Lower lobe of right lung (tissue), 2 donors: ENCODE measurements around the gene RASGEF1B. TPM values are rescaled to one million over a fixed set of nuclear protein-coding genes. Genes with fewer than 3 reads are reported as not detected.

Source experiments
- ATAC-seq, 2 donors: fragments of 200-7000 bp; cut with Tn5 transposase; one replicate each; pipeline ENCODE4 v1.9.1; 2020 to 2022; ENCODE audit warnings: mild to moderate bottlenecking in 2 of 2, moderate library complexity in 2 of 2
- DNase-seq: peaks from one replicate; pipeline ENCODE4 v3.0.0-alpha.2; 2020
- H3K27ac ChIP-seq: fragments of 200-600 bp; one replicate; pipeline ENCODE4 v1.8.0; 2022
- H3K27me3 ChIP-seq: fragments of 200-600 bp; one replicate; pipeline ENCODE4 v1.8.0; 2022; ENCODE audit warnings: low read depth
- H3K36me3 ChIP-seq: fragments of 200-600 bp; one replicate; pipeline ENCODE4 v1.8.0; 2022; ENCODE audit warnings: mild to moderate bottlenecking
- H3K4me1 ChIP-seq: fragments of 200-600 bp; one replicate; pipeline ENCODE4 v1.8.0; 2022
- H3K4me3 ChIP-seq: fragments of 200-600 bp; one replicate; pipeline ENCODE4 v1.8.0; 2022; ENCODE audit warnings: mild to moderate bottlenecking
- H3K9me3 ChIP-seq: fragments of 200-600 bp; one replicate; pipeline ENCODE4 v1.8.0; 2022
- CTCF ChIP-seq: fragments of 200-600 bp; IDR thresholded peaks from one replicate; pipeline ENCODE4 v1.8.0; 2022; ENCODE audit warnings: antibody characterized with exemption, mild to moderate bottlenecking
- intact Hi-C: fragments of 100-400 bp; cut with DNase I; formaldehyde crosslinking; loops from one replicate; pipeline ENCODE4 v1.11.0; 2022
- total RNA-seq: library from RNA; stranded (reverse); fragmentation: NEBNext Ultra II Directional; extraction: Animal tissue kit (Norgen Biotek cat#: 25700); gene quantifications from one replicate; pipeline ENCODE4 v1.2.1, GENCODE V29; 2021
- donor health status: DM: no; HTN: yes; CAD: no; lungs with severe emphysema.

RASGEF1B gene
- total RNA-seq, 1 donor from 2014 or later = 63.0 TPM

GRCh38 chr4:81468678-81469077, 3.0 kb downstream of the RASGEF1B start:
- peak overlapping the region; percentile 39 for H3K27ac ChIP-seq
- H3K4me1 ChIP-seq = peaks cover 72% of the 10 kb centered on the region
- no peak for DNase-seq

GRCh38 chr4:81467672-81467964, 4.1 kb downstream of the RASGEF1B start:
- ATAC-seq = no peak
- intact Hi-C loops = loop anchor here (5.0 kb wide), 1 partner anchor 375 kb away; no protein-coding TSS in a partner anchor
- Histone ChIP-seq H3K27ac (no peak overlapping the region), H3K9me3 (no peaks in the 10 kb centered on the region), H3K4me3 (peak overlapping the region; percentile 4), H3K36me3 (no peaks in the 10 kb centered on the region), H3K4me1 (peaks cover 64% of the 10 kb centered on the region), H3K27me3 (no peaks in the 10 kb centered on the region)
- DNase-seq = no peak
- TF ChIP-seq CTCF = no peak

More at GRCh38 chr4:81468678-81469077, 3.0 kb downstream of the RASGEF1B start:
- peak overlapping the region; percentile 93 for H3K4me3 ChIP-seq
- H3K36me3 ChIP-seq = no peaks in the 10 kb centered on the region
- H3K27me3 ChIP-seq = no peaks in the 10 kb centered on the region
- no peak for ATAC-seq
- intact Hi-C loops = loop anchor here (5.0 kb wide), 1 partner anchor 374 kb away; no protein-coding TSS in a partner anchor
- TF ChIP-seq CTCF = no peak
- H3K9me3 ChIP-seq = no peaks in the 10 kb centered on the region

- Histone ChIP-seq H3K27me3 (no peaks in the 10 kb centered on the region), H3K4me3 (peak overlapping the region; percentile 4), H3K36me3 (no peaks in the 10 kb centered on the region), H3K4me1 (peaks cover 60% of the 10 kb centered on the region), H3K9me3 (no peaks in the 10 kb centered on the region), H3K27ac (no peak overlapping the region)
- DNase-seq (no peak), ATAC-seq (no peak)
- peak; percentile 92 for TF ChIP-seq CTCF
- intact Hi-C loops = loop anchor here (5.0 kb wide), 1 partner anchor 375 kb away; no protein-coding TSS in a partner anchor
Measured at GRCh38 chr4:81466841-81467671, 4.7 kb downstream of the RASGEF1B start.

- intact Hi-C loops = loop anchor here (5.0 kb wide), 1 partner anchor 377 kb away; no protein-coding TSS in a partner anchor
- TF ChIP-seq CTCF = no peak
- DNase-seq = no peak
- H3K4me1 ChIP-seq = peaks cover 64% of the 10 kb centered on the region
- no peaks in the 10 kb centered on the region for H3K36me3 ChIP-seq
- peak in 1 of 2 donors; percentile 5 for ATAC-seq
- H3K27ac ChIP-seq = peak overlapping the region; percentile 1
- no peak overlapping the region for H3K4me3 ChIP-seq
- H3K9me3 ChIP-seq = no peaks in the 10 kb centered on the region
- H3K27me3 ChIP-seq = no peaks in the 10 kb centered on the region
Measured at GRCh38 chr4:81465406-81466340, 6.0 kb downstream of the RASGEF1B start.

GRCh38 chr4:81460834-81461233, 10.9 kb downstream of the RASGEF1B start:
- no peak for TF ChIP-seq CTCF
- H3K27ac ChIP-seq = no peak overlapping the region
- ATAC-seq = no peak
- no peaks in the 10 kb centered on the region for H3K27me3 ChIP-seq
- no peaks in the 10 kb centered on the region for H3K9me3 ChIP-seq
- DNase-seq = no peak
- no peak overlapping the region for H3K4me3 ChIP-seq
- H3K4me1 ChIP-seq = peaks cover 25% of the 10 kb centered on the region
- peaks cover 34% of the 10 kb centered on the region for H3K36me3 ChIP-seq
- intact Hi-C loops = no loop called here
